ENCODE data around the gene LYSMD2. TPM values are rescaled to one million over a fixed set of nuclear protein-coding genes. Genes with fewer than 3 reads are reported as not detected.

The LYSMD2 gene
- total and polyA plus RNA-seq, 2 experiments from 2014 or later = 5.4 to 5.9 TPM

DNA sequence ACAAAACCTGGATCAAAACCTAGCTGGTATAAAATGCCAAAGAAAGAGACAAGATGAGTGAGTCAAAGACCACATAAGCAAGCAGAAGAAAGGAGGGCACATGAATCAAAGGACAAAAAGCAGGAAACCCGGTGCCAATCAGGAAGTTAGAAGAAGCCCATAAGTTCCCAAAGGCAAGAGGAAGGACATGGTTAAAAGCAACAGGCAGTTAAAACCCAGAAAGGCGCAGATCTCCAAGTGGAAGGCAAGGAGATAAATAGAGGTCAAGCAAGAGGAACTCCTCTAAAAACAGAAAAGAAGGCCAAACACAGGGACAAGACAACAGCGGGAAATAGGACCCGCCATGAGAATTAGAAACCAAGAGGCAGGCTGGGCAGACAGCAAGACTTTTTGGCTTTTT, 18.3 kb upstream of the LYSMD2 start (continued):
- TF ChIP-seq, protein P1, sequence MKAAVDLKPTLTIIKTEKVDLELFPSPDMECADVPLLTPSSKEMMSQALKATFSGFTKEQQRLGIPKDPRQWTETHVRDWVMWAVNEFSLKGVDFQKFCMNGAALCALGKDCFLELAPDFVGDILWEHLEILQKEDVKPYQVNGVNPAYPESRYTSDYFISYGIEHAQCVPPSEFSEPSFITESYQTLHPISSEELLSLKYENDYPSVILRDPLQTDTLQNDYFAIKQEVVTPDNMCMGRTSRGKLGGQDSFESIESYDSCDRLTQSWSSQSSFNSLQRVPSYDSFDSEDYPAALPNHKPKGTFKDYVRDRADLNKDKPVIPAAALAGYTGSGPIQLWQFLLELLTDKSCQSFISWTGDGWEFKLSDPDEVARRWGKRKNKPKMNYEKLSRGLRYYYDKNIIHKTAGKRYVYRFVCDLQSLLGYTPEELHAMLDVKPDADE (IDR thresholded peaks at IDR 0.05) = no peak

DNA sequence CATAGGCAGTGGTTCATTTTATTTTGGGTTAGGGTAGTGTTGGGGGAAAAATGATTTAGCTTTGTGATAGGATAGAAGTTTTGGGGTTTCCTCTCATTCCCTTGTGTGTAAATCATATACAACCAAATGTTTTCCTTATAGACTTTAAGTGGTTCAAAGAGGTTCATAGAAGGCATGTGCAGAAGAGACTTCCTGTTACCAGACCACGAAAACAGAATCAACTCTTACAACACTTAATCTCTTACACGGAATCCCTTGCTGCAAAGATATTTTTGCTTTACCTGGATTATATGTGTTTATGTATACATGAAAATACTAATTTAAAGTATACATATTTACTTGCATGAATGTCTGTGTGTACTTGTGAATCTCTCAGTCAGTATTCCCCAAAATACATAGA, 16.8 kb upstream of the LYSMD2 start:
- Histone ChIP-seq H3K27ac (ENCODE audit: low read depth) (no peak overlapping the region), H3K4me2 (no peak overlapping the region), H2AFZ (no peak overlapping the region), H3K9me2 (ENCODE audit: insufficient read depth) (no peaks in the 10 kb centered on the region), H3F3A (replicated peaks; ENCODE audit: low read depth) (no peaks in the 10 kb centered on the region; the same call in 1 of the 2 replicates), H3K79me2 (replicated peaks; ENCODE audit: insufficient read depth) (no peaks in the 10 kb centered on the region), H3K4me3 (no peak overlapping the region), H3K27me3 (ENCODE audit: insufficient read depth) (peaks cover 40% of the 10 kb centered on the region), H3K4me1 (ENCODE audit: insufficient read depth) (peaks cover 11% of the 10 kb centered on the region; the same call in 1 of the 2 replicates), H4K20me1 (replicated peaks; ENCODE audit: insufficient read depth) (peaks cover 9% of the 10 kb centered on the region; the same call in 1 of the 2 replicates), H3K36me3 (ENCODE audit: insufficient read depth) (no peaks in the 10 kb centered on the region)
- H3K4me3 Mint-ChIP-seq = no peak overlapping the region
- no peak overlapping the region for H3K27ac Mint-ChIP-seq
- peaks cover 12% of the 10 kb centered on the region for H3K4me1 Mint-ChIP-seq
- peaks cover 37% of the 10 kb centered on the region for H3K27me3 Mint-ChIP-seq (ENCODE audit: insufficient read depth, low read depth, poor library complexity)
- H3K9me3 Mint-ChIP-seq = no peaks in the 10 kb centered on the region
- H3K36me3 Mint-ChIP-seq (ENCODE audit: low read depth) = no peaks in the 10 kb centered on the region
- no peak for ATAC-seq
- TF ChIP-seq, protein P2, sequence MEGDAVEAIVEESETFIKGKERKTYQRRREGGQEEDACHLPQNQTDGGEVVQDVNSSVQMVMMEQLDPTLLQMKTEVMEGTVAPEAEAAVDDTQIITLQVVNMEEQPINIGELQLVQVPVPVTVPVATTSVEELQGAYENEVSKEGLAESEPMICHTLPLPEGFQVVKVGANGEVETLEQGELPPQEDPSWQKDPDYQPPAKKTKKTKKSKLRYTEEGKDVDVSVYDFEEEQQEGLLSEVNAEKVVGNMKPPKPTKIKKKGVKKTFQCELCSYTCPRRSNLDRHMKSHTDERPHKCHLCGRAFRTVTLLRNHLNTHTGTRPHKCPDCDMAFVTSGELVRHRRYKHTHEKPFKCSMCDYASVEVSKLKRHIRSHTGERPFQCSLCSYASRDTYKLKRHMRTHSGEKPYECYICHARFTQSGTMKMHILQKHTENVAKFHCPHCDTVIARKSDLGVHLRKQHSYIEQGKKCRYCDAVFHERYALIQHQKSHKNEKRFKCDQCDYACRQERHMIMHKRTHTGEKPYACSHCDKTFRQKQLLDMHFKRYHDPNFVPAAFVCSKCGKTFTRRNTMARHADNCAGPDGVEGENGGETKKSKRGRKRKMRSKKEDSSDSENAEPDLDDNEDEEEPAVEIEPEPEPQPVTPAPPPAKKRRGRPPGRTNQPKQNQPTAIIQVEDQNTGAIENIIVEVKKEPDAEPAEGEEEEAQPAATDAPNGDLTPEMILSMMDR (conservative IDR thresholded peaks at IDR 0.05; ENCODE audit: low read depth in 2 of 2) = no peak
- TF ChIP-seq ZNF114 (CRISPR knock-in tag; IDR thresholded peaks at IDR 0.05) (no peak), CREB1 (CRISPR knock-in tag; IDR thresholded peaks at IDR 0.05; ENCODE audit: low read depth) (no peak), EZH2 (IDR thresholded peaks at IDR 0.05; ENCODE audit: low read depth, unreplicated experiment) (no peak)
- TF ChIP-seq, protein P3, sequence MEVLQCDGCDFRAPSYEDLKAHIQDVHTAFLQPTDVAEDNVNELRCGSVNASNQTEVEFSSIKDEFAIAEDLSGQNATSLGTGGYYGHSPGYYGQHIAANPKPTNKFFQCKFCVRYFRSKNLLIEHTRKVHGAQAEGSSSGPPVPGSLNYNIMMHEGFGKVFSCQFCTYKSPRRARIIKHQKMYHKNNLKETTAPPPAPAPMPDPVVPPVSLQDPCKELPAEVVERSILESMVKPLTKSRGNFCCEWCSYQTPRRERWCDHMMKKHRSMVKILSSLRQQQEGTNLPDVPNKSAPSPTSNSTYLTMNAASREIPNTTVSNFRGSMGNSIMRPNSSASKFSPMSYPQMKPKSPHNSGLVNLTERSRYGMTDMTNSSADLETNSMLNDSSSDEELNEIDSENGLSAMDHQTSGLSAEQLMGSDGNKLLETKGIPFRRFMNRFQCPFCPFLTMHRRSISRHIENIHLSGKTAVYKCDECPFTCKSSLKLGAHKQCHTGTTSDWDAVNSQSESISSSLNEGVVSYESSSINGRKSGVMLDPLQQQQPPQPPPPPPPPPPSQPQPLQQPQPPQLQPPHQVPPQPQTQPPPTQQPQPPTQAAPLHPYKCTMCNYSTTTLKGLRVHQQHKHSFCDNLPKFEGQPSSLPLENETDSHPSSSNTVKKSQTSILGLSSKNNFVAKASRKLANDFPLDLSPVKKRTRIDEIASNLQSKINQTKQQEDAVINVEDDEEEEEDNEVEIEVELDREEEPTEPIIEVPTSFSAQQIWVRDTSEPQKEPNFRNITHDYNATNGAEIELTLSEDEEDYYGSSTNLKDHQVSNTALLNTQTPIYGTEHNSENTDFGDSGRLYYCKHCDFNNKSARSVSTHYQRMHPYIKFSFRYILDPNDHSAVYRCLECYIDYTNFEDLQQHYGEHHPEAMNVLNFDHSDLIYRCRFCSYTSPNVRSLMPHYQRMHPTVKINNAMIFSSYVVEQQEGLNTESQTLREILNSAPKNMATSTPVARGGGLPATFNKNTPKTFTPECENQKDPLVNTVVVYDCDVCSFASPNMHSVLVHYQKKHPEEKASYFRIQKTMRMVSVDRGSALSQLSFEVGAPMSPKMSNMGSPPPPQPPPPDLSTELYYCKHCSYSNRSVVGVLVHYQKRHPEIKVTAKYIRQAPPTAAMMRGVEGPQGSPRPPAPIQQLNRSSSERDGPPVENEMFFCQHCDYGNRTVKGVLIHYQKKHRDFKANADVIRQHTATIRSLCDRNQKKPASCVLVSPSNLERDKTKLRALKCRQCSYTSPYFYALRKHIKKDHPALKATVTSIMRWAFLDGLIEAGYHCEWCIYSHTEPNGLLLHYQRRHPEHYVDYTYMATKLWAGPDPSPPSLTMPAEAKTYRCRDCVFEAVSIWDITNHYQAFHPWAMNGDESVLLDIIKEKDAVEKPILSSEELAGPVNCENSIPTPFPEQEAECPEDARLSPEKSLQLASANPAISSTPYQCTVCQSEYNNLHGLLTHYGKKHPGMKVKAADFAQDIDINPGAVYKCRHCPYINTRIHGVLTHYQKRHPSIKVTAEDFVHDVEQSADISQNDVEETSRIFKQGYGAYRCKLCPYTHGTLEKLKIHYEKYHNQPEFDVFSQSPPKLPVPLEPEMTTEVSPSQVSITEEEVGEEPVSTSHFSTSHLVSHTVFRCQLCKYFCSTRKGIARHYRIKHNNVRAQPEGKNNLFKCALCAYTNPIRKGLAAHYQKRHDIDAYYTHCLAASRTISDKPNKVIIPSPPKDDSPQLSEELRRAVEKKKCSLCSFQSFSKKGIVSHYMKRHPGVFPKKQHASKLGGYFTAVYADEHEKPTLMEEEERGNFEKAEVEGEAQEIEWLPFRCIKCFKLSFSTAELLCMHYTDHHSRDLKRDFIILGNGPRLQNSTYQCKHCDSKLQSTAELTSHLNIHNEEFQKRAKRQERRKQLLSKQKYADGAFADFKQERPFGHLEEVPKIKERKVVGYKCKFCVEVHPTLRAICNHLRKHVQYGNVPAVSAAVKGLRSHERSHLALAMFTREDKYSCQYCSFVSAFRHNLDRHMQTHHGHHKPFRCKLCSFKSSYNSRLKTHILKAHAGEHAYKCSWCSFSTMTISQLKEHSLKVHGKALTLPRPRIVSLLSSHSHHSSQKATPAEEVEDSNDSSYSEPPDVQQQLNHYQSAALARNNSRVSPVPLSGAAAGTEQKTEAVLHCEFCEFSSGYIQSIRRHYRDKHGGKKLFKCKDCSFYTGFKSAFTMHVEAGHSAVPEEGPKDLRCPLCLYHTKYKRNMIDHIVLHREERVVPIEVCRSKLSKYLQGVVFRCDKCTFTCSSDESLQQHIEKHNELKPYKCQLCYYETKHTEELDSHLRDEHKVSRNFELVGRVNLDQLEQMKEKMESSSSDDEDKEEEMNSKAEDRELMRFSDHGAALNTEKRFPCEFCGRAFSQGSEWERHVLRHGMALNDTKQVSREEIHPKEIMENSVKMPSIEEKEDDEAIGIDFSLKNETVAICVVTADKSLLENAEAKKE (CRISPR knock-in tag; IDR thresholded peaks at IDR 0.05) = no peak
- no peak for DNase-seq (ENCODE audit: low spot score)
